Aorta (tissue), 5 donors: ENCODE results near the gene MBTD1. TPM values are rescaled to one million over a fixed set of nuclear protein-coding genes. Genes with fewer than 3 reads are reported as not detected.
A peak's percentile ranks its signal among the peaks of the same experiment; 100 is the strongest.

Experiments used
- ATAC-seq: fragments of 200-7000 bp; cut with Tn5 transposase; one replicate; pipeline ENCODE4 v1.9.1; 2022; ENCODE audit warnings: moderate library complexity; ENCODE audit not compliant: low FRiP score
- DNase-seq, 2 donors: peaks; one replicate each; pipeline ENCODE4 v3.0.0-alpha.2; 2020
- H3K27ac ChIP-seq, 2 donors: one replicate each; pipeline ENCODE4 v1.5.1; 2013; ENCODE audit warnings: low read length in 2 of 2, mild to moderate bottlenecking in 2 of 2, moderate library complexity in 2 of 2, control low read depth in 1 of 2, inconsistent platforms in 1 of 2, low read depth in 1 of 2
- H3K27me3 ChIP-seq, 2 donors: one replicate each; pipeline ENCODE4 v1.6.1; 2013; ENCODE audit warnings: control low read depth in 1 of 2, low read length in 1 of 2, mild to moderate bottlenecking in 1 of 2, moderate library complexity in 1 of 2; ENCODE audit not compliant: insufficient read depth in 2 of 2, control insufficient read depth in 1 of 2
- H3K36me3 ChIP-seq, 2 donors: one replicate each; pipeline ENCODE4 v1.6.1; 2013; ENCODE audit warnings: control low read depth in 1 of 2, low read length in 1 of 2, mild to moderate bottlenecking in 1 of 2; ENCODE audit not compliant: insufficient read depth in 2 of 2, control insufficient read depth in 1 of 2
- H3K4me1 ChIP-seq, 2 donors: one replicate each; pipeline ENCODE4 v1.6.1; 2013; ENCODE audit warnings: low read length in 2 of 2, control low read depth in 1 of 2, mild to moderate bottlenecking in 1 of 2, moderate library complexity in 1 of 2; ENCODE audit not compliant: insufficient read depth in 2 of 2, control insufficient read depth in 1 of 2
- H3K4me3 ChIP-seq, 2 donors: one replicate each; pipeline ENCODE4 v1.5.1; 2013; ENCODE audit warnings: low read length in 2 of 2, control low read depth in 1 of 2, mild to moderate bottlenecking in 1 of 2
- H3K9me3 ChIP-seq: one replicate; pipeline ENCODE4 v1.6.1; 2013; ENCODE audit warnings: mild to moderate bottlenecking, low read length; ENCODE audit not compliant: control insufficient read depth
- WGBS, 2 donors: extraction: QIAGEN DNeasy Blood & Tissue Kit; methylation state at CpG; one replicate each; pipeline ENCODE4 v1.1.7; 2013; 5-methylcytosine and 5-hydroxymethylcytosine counted together
- intact Hi-C, 2 donors: fragments of 100-400 bp; cut with DNase I; formaldehyde crosslinking; loops; one replicate each; pipeline versions ENCODE4 v1.14.2 to v1.15.0; 2022
- polyA plus RNA-seq, 2 donors: library from polyadenylated mRNA; stranded (reverse); fragments of 200-250 nt; gene quantifications; one replicate each; pipeline ENCODE4 v1.2.3, GENCODE V29; 2013
- total RNA-seq, 2 donors: library from RNA; stranded (reverse); fragmentation: NEBNext Ultra II Directional; extraction: Animal tissue kit (Norgen Biotek cat#: 25700); gene quantifications; one replicate each; pipeline ENCODE4 v1.2.1, GENCODE V29; 2021
- donor health status: healthy with polysubstance abuse.
- donor health status: Bipolar disorder and iron deficiency.
- donor health status: DM: no; HTN: no; CAD: no.
- donor health status: DM: no; HTN: no; CAD: no.
- donor health status: DM: yes; HTN: yes; CAD: no.

Gene MBTD1
- total and polyA plus RNA-seq, 4 donors, result 5.3 to 21.4 (median 10.0) TPM

DNA sequence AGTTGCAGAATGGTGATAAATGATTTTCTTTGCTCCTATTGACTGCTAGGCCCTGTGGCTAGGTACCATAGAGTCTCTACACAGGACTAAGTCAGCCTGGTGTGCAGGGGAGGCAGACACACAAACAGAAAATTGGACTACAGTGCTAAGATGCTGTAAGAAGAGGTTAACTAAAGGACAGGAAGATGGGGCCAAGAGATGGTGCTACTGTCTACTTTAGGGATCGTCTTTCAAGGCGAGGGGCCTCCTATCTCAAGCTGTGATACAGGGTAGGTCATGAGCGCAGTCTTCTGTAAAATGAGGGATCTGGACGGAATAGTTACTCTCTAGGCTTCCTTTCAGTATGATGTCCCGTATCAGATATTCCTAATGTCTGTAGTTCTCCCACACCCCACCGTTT is 105.7 kb downstream of the MBTD1 start:
- no peak overlapping the region for H3K27ac ChIP-seq
- WGBS, 2 donors, result 12 to 19% methylated on average over 6 of the region's 6 CpGs

DNA sequence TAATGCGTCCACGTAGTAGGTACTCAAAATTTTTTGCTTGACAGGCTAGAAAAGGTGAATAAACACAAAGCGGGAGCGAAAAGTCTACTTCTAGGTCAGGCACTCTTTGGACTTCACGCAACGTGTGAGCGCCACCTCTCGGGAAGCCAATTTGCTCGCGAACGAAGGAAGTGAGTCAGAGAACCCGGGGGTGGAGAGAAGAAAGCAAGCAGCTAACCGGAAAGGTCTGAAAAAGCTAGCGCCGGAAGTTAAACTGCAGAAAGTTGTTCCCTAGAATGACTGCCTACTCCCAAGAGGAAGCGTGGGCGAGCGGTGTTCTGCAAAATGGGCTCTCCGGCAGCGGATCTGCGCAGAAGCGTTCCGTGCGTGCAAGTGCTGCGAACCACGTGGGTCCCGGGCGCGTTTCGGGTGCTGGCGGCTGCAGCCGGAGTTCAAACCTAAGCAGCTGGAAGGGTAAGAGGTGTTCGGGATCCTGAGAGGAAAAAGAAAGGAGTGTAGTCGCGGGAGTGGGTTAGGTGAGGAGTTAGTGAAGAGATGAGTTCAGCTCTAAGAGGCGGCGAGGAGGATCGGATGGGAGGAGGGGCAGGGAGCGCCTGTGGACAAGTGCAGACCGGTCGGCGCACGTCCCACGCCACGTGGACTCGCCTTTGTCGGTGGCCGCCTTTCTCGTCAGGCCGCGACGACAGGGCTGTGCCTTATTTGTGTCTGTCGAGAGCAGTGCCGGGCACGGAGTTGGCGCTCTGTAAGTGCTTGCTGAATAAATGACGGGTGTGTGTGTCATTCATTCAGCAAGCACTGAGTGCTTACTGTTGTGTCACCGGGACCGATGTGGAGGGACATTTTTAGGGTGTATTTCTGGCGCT is 106.4 kb downstream of the MBTD1 start, which contains the start of gene NME1:
NME1 (plus strand) TSS at position 350 of the 863 bp plus-strand sequence. CDS start 2,096 bp downstream, outside the sequence.
- Histone ChIP-seq H3K36me3 (no peaks in the 10 kb centered on the region), H3K4me1 (no peaks in the 10 kb centered on the region), H3K9me3 (no peaks in the 10 kb centered on the region), H3K4me3 (peak within 1 kb of the TSS; percentile 37 to 55), H3K27ac (peak within 1 kb of the TSS in 1 of 2 donors; percentile 77), H3K27me3 (no peaks in the 10 kb centered on the region)
- DNase-seq (peak; percentile 96 to 97), ATAC-seq (peak; percentile 98)
- WGBS, 2 donors, result 0% methylated on average over 60 of the region's 60 CpGs
- intact Hi-C loops, result loop anchor here (1.0 to 2.0 kb wide), 4 partner anchors 32 to 301 kb away; partner anchors contain the start of gene SPAG9 (in 1 of the 2)

More for the DNA sequence above, 105.7 kb downstream of the MBTD1 start:
- H3K4me1 ChIP-seq, result no peaks in the 10 kb centered on the region
- no peaks in the 10 kb centered on the region for H3K9me3 ChIP-seq
- no peaks in the 10 kb centered on the region for H3K36me3 ChIP-seq
- H3K27me3 ChIP-seq, result no peaks in the 10 kb centered on the region
- peak overlapping the region; percentile 3 to 37 for H3K4me3 ChIP-seq
- ATAC-seq (no peak), DNase-seq (no peak)
- intact Hi-C loops, result no loop called here

DNA sequence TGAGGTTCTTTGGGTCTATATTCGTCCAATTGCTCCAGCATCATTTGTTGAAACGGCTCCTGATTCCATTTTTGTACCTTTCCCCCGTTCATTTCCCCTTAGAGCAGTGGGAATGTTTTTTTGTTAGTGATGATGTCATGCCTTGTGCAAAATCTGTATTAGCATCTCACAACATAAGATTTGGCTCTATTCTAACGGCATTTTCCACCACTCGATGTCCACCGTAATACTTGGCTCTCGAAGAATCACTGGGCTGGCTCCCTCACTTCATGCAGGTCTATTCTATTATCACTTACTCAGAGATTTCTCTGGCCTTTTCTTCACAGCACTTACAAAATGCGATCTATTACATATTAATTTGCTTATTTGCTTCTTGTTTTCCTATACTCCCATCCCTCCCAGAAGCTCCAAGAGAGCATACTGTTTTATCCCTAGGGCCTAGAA is 107.1 kb downstream of the MBTD1 start:
- no peaks in the 10 kb centered on the region for H3K36me3 ChIP-seq
- H3K27ac ChIP-seq, result peak overlapping the region in 1 of 2 donors; percentile 77
- H3K27me3 ChIP-seq, result no peaks in the 10 kb centered on the region
- no peaks in the 10 kb centered on the region for H3K4me1 ChIP-seq
- H3K9me3 ChIP-seq, result no peaks in the 10 kb centered on the region
- 1 to 2% methylated on average over 8 of the region's 8 CpGs for WGBS, 2 donors
- ATAC-seq, result peak; percentile 39
- intact Hi-C loops, result loop anchor here (1.0 to 2.0 kb wide), 4 partner anchors 31 to 300 kb away; partner anchors contain the start of gene SPAG9 (in 1 of the 2)
- H3K4me3 ChIP-seq, result peak overlapping the region in 1 of 2 donors; percentile 55
- DNase-seq, result no peak

DNA sequence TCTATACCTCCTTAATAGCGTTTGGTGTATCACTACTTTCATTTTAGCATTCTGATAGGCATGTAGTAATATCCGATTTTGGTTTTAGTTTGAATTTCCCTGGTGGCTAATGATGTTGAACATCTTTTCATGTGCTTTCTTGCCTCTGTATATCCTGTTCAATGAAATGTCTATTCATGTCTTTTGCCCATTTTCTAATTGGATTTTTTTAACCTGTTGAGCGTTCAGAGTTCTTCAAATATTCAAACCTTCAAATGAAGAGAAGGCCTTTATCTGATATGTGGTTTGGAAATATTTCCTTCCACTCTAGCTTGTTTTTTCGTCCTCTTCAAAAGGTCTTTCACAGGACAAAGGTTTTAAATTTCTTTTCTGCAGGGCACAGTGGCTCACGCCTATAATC is 108.9 kb downstream of the MBTD1 start:
- H3K27ac ChIP-seq, result no peak overlapping the region
- no peaks in the 10 kb centered on the region for H3K36me3 ChIP-seq
- intact Hi-C loops, result no loop called here
- no peaks in the 10 kb centered on the region for H3K9me3 ChIP-seq
- no peaks in the 10 kb centered on the region for H3K27me3 ChIP-seq
- H3K4me3 ChIP-seq, result no peak overlapping the region
- DNase-seq (no peak), ATAC-seq (no peak)
- H3K4me1 ChIP-seq, result no peaks in the 10 kb centered on the region
- 86 to 88% methylated on average over 5 of the region's 5 CpGs for WGBS, 2 donors

DNA sequence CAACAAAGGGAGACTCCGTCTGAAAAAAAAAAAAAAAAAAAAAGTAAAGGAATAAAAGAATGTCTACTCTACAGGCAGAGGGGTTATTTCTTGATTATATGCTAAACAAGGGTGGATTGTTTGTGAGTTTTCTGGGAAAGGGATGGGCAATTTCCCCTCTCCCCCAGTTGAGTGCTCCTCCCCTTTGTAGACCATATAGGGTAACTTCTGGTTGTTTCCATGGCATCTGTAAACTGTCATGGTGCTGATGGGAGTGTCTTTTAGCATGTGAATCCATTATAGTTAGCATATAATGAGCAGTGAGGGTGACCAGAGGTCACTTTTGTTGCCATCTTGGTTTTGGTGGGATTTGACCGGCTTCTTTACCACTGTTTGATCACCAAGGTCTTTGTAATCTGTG is 110.7 kb downstream of the MBTD1 start:
- WGBS, 2 donors, result 88 to 92% methylated on average over 2 of the region's 2 CpGs
- no peak overlapping the region for H3K4me3 ChIP-seq
- intact Hi-C loops, result no loop called here
- H3K9me3 ChIP-seq, result no peaks in the 10 kb centered on the region
- H3K27ac ChIP-seq, result no peak overlapping the region
- ATAC-seq, result no peak
- H3K4me1 ChIP-seq, result no peaks in the 10 kb centered on the region
- no peaks in the 10 kb centered on the region for H3K27me3 ChIP-seq
- H3K36me3 ChIP-seq, result no peaks in the 10 kb centered on the region
- DNase-seq, result no peak

DNA sequence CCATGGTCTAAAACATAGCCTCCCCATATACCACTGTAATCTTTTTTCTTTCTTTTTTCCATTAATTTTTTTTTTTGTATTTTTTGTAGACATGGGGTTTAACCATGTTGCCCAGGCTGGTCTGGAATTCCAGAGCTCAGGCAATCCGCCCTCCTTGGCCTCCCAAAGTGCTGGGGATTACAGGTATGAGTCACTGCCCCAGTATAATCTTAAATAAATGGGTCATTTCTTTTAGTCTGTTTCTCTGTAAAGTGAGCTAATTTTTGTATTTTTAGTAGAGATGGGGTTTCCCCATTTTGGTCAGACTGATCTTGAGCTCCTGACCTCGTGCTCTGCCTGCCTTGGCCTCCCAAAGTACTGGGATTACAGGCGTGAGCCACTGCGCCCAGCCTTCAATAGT is 112.2 kb downstream of the MBTD1 start:
- Histone ChIP-seq H3K36me3 (no peaks in the 10 kb centered on the region), H3K4me3 (no peak overlapping the region), H3K27me3 (no peaks in the 10 kb centered on the region), H3K4me1 (no peaks in the 10 kb centered on the region), H3K27ac (no peak overlapping the region), H3K9me3 (no peaks in the 10 kb centered on the region)
- ATAC-seq (no peak), DNase-seq (no peak)
- intact Hi-C loops, result no loop called here
- WGBS, 2 donors, result 60 to 62% methylated on average over 4 of the region's 4 CpGs

DNA sequence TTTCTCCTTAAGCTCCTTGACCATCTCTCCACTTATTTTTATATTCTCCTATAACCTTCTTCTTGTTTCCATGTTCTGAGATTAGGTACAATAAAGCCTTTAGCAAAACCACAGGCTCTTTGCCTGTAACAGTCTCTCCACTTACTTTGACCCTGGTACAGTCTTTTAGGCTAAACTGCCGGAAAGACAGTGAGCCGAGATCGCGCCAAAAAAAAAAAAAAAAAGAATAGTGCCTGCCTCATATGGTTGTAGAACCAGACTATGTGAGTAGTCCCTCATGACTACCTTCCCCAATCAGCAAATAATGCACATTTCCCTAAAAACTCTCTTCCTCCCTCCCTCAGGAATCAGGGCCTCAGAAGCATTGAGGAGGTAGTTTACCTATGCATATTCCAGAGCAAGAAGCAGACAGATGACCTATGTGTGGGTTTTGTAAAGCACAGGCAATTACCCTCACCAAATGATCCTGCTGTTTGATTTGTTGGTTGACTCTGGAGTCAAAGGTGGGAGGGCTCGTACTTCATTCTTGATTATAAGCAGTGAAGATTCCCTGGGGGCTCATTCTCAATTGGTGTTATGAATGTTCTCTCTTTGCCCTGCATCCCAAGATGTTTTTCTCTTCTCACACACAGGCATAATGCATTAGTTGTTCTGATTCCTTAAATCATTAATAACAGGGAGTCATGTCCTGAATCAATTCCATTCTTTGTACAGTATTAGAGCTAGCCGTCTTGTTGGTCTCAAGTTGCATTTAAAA is 115.4 kb downstream of the MBTD1 start:
- Histone ChIP-seq H3K4me3 (no peak overlapping the region), H3K9me3 (no peaks in the 10 kb centered on the region), H3K27me3 (no peaks in the 10 kb centered on the region), H3K4me1 (no peaks in the 10 kb centered on the region), H3K27ac (no peak overlapping the region), H3K36me3 (no peaks in the 10 kb centered on the region)
- ATAC-seq (no peak), DNase-seq (no peak)
- intact Hi-C loops, result no loop called here
- WGBS, 2 donors, result 54 to 60% methylated on average over 6 of the region's 6 CpGs

DNA sequence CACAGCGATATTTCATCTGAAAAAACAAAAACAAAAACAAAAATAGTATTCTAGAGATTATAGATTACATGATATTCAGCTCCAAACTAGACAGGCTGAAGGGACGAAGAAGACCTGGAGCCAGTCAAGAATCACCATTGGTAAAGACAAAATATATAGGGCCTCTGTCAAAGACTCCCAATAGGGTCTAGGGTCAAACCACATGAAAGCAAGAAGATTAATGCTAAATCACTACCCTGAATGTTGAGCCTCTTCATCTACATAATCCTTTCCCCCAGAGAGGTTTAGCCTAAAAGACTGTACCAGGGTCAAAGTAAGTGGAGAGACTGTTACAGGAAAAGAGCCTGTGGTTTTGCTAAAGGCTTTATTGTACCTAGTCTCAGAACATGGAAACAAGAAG is 117.3 kb downstream of the MBTD1 start:
- no peaks in the 10 kb centered on the region for H3K9me3 ChIP-seq
- H3K4me1 ChIP-seq, result no peaks in the 10 kb centered on the region
- 95 to 97% methylated on average over 2 of the region's 2 CpGs for WGBS, 2 donors
- no peak overlapping the region for H3K27ac ChIP-seq
- DNase-seq (no peak), ATAC-seq (no peak)
- no peak overlapping the region for H3K4me3 ChIP-seq
- no peaks in the 10 kb centered on the region for H3K27me3 ChIP-seq
- H3K36me3 ChIP-seq, result no peaks in the 10 kb centered on the region
- intact Hi-C loops, result no loop called here
